ENCODE measurements around the gene LIPG.
"Not testable (repeated sequence)": the region's sequence is repeated elsewhere in the genome, so short reads cannot be mapped to it uniquely, and the experiment has no call there.

The LIPG gene

GRCh38 chr18:49579041-49579440, 17.2 kb downstream of the LIPG start:
- DNase-seq, result not testable (repeated sequence)

- DNase-seq, result not testable (repeated sequence)
Observed at GRCh38 chr18:49579583-49579982, 17.7 kb downstream of the LIPG start.

GRCh38 chr18:49580279-49580678, 18.4 kb downstream of the LIPG start:
- no peak for DNase-seq

- no peak for DNase-seq
Observed at GRCh38 chr18:49581371-49581770, 19.5 kb downstream of the LIPG start.

GRCh38 chr18:49582579-49582978, 20.7 kb downstream of the LIPG start:
- DNase-seq, result no peak

GRCh38 chr18:49584394-49584793, 22.5 kb downstream of the LIPG start:
- DNase-seq, result no peak

DNA sequence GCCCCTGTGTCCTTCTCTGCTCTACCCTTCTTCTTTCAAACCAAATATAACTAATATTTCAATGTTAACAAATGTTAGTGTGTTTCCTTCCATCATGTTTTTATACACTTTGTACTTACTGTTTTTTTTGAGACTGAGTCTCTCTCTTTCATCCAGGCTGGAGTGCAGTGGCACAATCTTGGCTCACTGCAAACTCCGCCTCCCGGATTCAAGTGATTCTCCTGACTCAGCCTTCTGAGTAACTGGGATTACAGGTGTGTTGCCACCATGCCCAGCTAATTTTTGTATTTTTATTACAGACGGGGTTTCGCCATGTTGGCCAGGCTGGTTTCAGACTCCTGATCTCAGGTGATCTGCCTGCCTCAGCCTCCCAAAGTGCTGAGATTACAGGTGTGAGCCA, 23.1 kb downstream of the LIPG start:
- DNase-seq, result not testable (repeated sequence)

GRCh38 chr18:49585781-49586663, 24.2 kb downstream of the LIPG start:
- no peak for DNase-seq

GRCh38 chr18:49588171-49588570, 26.3 kb downstream of the LIPG start:
- no peak for DNase-seq

DNA sequence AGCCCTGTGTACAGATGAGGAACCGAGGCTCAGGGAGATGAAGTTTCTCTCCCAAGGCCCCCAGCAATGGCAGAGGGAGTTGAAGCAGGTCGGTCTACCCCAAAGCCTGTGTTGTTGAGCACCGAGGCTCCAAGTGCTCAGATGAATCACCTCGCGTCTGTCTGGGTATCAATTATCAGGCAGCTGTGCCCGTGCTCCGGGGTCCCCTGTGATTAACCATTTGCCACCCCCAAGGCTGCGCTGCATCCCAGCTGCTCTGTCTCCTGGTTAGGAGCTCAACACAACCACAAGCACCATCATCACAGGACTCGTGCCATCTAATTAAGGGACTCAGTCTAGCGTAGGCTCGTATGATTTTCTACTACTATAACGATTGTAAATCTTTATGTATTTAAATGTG, 27.1 kb downstream of the LIPG start:
- DNase-seq, result no peak

DNA sequence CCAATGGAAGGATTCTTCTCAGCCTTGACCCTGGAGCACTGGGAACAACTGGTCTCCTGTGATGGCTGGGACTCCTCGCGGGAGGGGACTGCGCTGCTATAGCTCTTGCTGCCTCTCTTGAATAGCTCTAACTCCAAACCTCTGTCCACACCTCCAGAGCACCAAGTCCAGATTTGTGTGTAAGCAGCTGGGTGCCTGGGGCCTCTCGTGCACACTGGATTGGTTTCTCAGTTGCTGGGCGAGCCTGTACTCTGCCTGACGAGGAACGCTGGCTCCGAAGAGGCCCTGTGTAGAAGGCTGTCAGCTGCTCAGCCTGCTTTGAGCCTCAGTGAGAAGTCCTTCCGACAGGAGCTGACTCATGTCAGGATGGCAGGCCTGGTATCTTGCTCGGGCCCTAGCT, 28.8 kb downstream of the LIPG start:
- DNase-seq, result no peak

GRCh38 chr18:49591271-49591670, 29.4 kb downstream of the LIPG start:
- DNase-seq, result no peak

DNA sequence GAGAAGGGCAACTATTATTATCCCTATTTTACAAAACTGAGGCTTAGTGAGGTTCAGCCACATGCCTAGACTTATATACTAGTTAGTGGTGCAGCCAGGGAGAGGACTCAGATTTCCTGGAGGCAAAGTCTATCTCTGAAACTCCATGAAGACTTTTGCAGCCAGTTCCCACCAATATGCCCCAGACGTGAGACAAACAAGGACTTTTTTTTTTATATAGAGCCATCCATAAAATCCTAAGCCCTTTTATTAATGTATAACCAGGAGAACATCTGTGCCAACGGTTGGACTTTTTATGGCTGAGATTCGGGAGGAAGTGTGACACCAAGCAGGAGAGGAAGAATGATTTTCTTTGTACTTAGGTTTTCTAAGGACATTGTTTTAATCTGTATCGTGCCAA, 29.9 kb downstream of the LIPG start:
- no peak for DNase-seq

- no peak for DNase-seq
Observed at GRCh38 chr18:49596687-49597086, 34.8 kb downstream of the LIPG start.

GRCh38 chr18:49597157-49597931, 35.5 kb downstream of the LIPG start:
- DNase-seq, result no peak

DNA sequence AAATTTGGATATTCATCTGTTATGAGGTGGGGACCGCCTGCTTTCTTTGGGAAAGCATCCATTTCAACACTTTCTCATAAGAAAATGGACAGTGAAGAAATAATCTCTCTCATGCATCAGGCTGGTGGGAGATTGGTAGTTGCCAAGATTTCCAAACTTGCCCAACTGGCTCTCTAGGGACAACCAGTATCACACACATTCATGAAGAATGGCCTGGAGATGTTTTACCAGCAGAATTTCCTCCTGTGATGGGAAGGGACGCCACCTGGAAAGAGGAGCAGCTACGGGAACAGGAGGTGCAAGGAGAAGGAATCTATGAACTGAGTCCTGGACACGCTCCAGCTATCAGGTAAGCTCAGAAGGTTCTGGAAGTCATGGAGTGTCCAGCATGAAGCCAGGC, 39.4 kb downstream of the LIPG start:
- no peak for DNase-seq

- DNase-seq, result no peak
Observed at GRCh38 chr18:49608366-49609255, 46.8 kb downstream of the LIPG start.

- no peak for DNase-seq
Observed at GRCh38 chr18:49609256-49610021, 47.6 kb downstream of the LIPG start.

- DNase-seq, result no peak
Observed at GRCh38 chr18:49610022-49610445, 48.2 kb downstream of the LIPG start.

- no peak for DNase-seq
Observed at GRCh38 chr18:49611316-49611715, 49.5 kb downstream of the LIPG start.

GRCh38 chr18:49612515-49613033, 50.7 kb downstream of the LIPG start:
- no peak for DNase-seq

DNA sequence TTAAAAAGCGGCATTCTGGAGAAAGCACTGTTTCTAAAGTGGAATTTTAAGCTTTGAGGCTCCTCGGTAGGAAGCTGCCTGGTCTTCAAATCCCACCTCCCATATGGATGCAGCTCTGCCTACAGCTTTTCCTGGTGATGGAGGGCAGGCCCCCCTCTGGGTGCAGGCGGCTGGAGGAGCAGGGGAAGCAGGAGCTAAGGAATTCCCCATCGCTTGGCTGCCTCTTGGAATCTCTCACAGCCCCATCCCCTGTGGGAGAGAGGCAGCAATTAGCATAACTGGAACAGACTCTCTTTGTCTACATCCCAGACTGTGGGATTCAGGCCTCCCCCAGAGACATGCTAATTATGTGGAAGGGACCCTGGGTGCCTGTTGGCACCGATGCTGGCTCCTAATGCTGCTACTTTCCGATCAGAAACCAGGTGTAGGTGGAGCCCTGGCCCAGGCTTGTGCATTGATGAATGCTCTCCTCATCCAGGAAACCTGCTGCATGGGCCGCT, 51.3 kb downstream of the LIPG start:
- DNase-seq, result no peak
